ENCODE measurements around the gene SYT11.
A peak's percentile ranks its signal among the peaks of the same experiment; 100 is the strongest.

Gene SYT11

GRCh38 chr1:155847823-155848529, 11.4 kb upstream of the SYT11 start:
- TF ChIP-seq CTCF (conservative IDR thresholded peaks at IDR 0.05; ENCODE audit: low read length), result no peak
- no peak for TF ChIP-seq EZH2phosphoT487 (IDR thresholded peaks at IDR 0.05; ENCODE audit: borderline replicate concordance)
- no peak overlapping the region for H2AFZ ChIP-seq (ENCODE audit: low read length)
- no peaks in the 10 kb centered on the region for H3K27me3 ChIP-seq (ENCODE audit: insufficient read depth, low read length, poor library complexity, severe bottlenecking)
- peak overlapping the region; percentile 54 for H3K4me2 ChIP-seq (ENCODE audit: low read depth, low read length, poor library complexity, severe bottlenecking)
- H3K4me1 ChIP-seq (ENCODE audit: insufficient read depth, low read length, poor library complexity, severe bottlenecking), result peaks cover 42% of the 10 kb centered on the region
- peaks cover 14% of the 10 kb centered on the region; the same call in 1 of the 2 replicates for H3K36me3 ChIP-seq (ENCODE audit: insufficient read depth, low read length)
- peak overlapping the region; percentile 44 for H3K4me3 ChIP-seq (ENCODE audit: low read length, poor library complexity, severe bottlenecking)
- H4K20me1 ChIP-seq (ENCODE audit: insufficient read depth, low read length, poor library complexity, severe bottlenecking), result peaks cover 12% of the 10 kb centered on the region
- peaks cover 88% of the 10 kb centered on the region for H3K79me2 ChIP-seq (ENCODE audit: insufficient read depth, low read length)
- H3F3A ChIP-seq (ENCODE audit: low read depth), result no peaks in the 10 kb centered on the region
- H3K9ac ChIP-seq (ENCODE audit: low read depth, low read length, poor library complexity, severe bottlenecking), result peak overlapping the region; percentile 11
- H3K9me2 ChIP-seq (replicated peaks; ENCODE audit: low read depth, low read length), result no peaks in the 10 kb centered on the region
- H3K9me3 ChIP-seq (ENCODE audit: insufficient read depth, low read depth, low read length), result no peaks in the 10 kb centered on the region

DNA sequence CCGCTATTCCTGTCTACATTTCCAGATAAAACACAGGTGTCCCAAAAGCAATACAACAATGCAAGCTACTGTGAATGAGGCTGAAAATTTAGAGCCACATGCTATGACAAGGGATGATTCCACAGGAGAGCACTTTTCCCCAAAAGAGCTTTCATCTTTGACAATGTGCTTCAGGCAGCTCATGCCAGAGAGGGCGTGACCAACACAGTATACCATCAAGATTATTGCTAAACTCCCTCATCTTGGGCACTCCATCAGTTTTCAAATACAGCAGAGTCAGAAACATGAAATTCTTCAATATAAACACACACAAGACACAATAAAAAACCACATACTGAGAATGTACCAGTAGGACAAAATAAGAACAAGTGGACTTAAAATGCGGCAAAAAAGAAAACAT, 9.0 kb upstream of the SYT11 start:
- no peak overlapping the region for H3K9ac ChIP-seq (ENCODE audit: low read depth, low read length, poor library complexity, severe bottlenecking)
- H3F3A ChIP-seq (ENCODE audit: low read depth), result no peaks in the 10 kb centered on the region
- H3K27me3 ChIP-seq (ENCODE audit: insufficient read depth, low read length, poor library complexity, severe bottlenecking), result no peaks in the 10 kb centered on the region
- peaks cover 81% of the 10 kb centered on the region for H3K79me2 ChIP-seq (ENCODE audit: insufficient read depth, low read length)
- H3K4me3 ChIP-seq (ENCODE audit: low read length, poor library complexity, severe bottlenecking), result peak overlapping the region; percentile 45
- H3K9me3 ChIP-seq (ENCODE audit: insufficient read depth, low read depth, low read length), result no peaks in the 10 kb centered on the region
- TF ChIP-seq EZH2phosphoT487 (IDR thresholded peaks at IDR 0.05; ENCODE audit: borderline replicate concordance) (no peak), CTCF (conservative IDR thresholded peaks at IDR 0.05; ENCODE audit: low read length) (no peak)
- no peaks in the 10 kb centered on the region for H3K9me2 ChIP-seq (replicated peaks; ENCODE audit: low read depth, low read length)
- H4K20me1 ChIP-seq (ENCODE audit: insufficient read depth, low read length, poor library complexity, severe bottlenecking), result peaks cover 8% of the 10 kb centered on the region
- H2AFZ ChIP-seq (ENCODE audit: low read length), result no peak overlapping the region
- peaks cover 33% of the 10 kb centered on the region for H3K4me1 ChIP-seq (ENCODE audit: insufficient read depth, low read length, poor library complexity, severe bottlenecking)
- peaks cover 21% of the 10 kb centered on the region; the same call in 1 of the 2 replicates for H3K36me3 ChIP-seq (ENCODE audit: insufficient read depth, low read length)
- H3K4me2 ChIP-seq (ENCODE audit: low read depth, low read length, poor library complexity, severe bottlenecking), result peak overlapping the region; percentile 62

GRCh38 chr1:155856257-155856974, 3.0 kb upstream of the SYT11 start:
- H3K79me2 ChIP-seq (ENCODE audit: insufficient read depth, low read length), result peaks cover 51% of the 10 kb centered on the region
- no peaks in the 10 kb centered on the region; the same call in 1 of the 2 replicates for H3F3A ChIP-seq (ENCODE audit: low read depth)
- no peaks in the 10 kb centered on the region for H3K27me3 ChIP-seq (ENCODE audit: insufficient read depth, low read length, poor library complexity, severe bottlenecking)
- peak overlapping the region; percentile 96 for H2AFZ ChIP-seq (ENCODE audit: low read length)
- H3K4me1 ChIP-seq (ENCODE audit: insufficient read depth, low read length, poor library complexity, severe bottlenecking), result peaks cover 19% of the 10 kb centered on the region
- H4K20me1 ChIP-seq (ENCODE audit: insufficient read depth, low read length, poor library complexity, severe bottlenecking), result peaks cover 8% of the 10 kb centered on the region
- TF ChIP-seq EZH2phosphoT487 (IDR thresholded peaks at IDR 0.05; ENCODE audit: borderline replicate concordance), result no peak
- TF ChIP-seq CTCF (conservative IDR thresholded peaks at IDR 0.05; ENCODE audit: low read length), result no peak
- H3K9me2 ChIP-seq (replicated peaks; ENCODE audit: low read depth, low read length), result no peaks in the 10 kb centered on the region
- peak overlapping the region; percentile 96 for H3K4me3 ChIP-seq (ENCODE audit: low read length, poor library complexity, severe bottlenecking)
- peak overlapping the region; percentile 88 for H3K4me2 ChIP-seq (ENCODE audit: low read depth, low read length, poor library complexity, severe bottlenecking)
- peak overlapping the region; percentile 95 for H3K9ac ChIP-seq (ENCODE audit: low read depth, low read length, poor library complexity, severe bottlenecking)
- H3K9me3 ChIP-seq (ENCODE audit: insufficient read depth, low read depth, low read length), result no peaks in the 10 kb centered on the region
- peaks cover 14% of the 10 kb centered on the region; the same call in 1 of the 2 replicates for H3K36me3 ChIP-seq (ENCODE audit: insufficient read depth, low read length)
